ENCODE measurements around the gene KCNQ1OT1.

- TF ChIP-seq CTCF (tag by site-specific recombination; IDR thresholded peaks at IDR 0.05) (no peak), YY2 (tag by site-specific recombination; IDR thresholded peaks at IDR 0.05) (no peak), ZNF274 (IDR thresholded peaks at IDR 0.05; ENCODE audit: low read length) (no peak), ZNF274 (tag by site-specific recombination; IDR thresholded peaks at IDR 0.05; ENCODE audit: borderline replicate concordance) (no peak), ZNF549 (tag by site-specific recombination; IDR thresholded peaks at IDR 0.05) (no peak), ZFP41 (tag by site-specific recombination; IDR thresholded peaks at IDR 0.05; ENCODE audit: borderline replicate concordance) (no peak)
- TF ChIP-seq, protein P1, sequence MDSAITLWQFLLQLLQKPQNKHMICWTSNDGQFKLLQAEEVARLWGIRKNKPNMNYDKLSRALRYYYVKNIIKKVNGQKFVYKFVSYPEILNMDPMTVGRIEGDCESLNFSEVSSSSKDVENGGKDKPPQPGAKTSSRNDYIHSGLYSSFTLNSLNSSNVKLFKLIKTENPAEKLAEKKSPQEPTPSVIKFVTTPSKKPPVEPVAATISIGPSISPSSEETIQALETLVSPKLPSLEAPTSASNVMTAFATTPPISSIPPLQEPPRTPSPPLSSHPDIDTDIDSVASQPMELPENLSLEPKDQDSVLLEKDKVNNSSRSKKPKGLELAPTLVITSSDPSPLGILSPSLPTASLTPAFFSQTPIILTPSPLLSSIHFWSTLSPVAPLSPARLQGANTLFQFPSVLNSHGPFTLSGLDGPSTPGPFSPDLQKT (IDR thresholded peaks at IDR 0.05; ENCODE audit: borderline replicate concordance, low read depth, low read length) = no peak
These were observed 23.2 kb upstream of the KCNQ1OT1 start for GRCh38 chr11:2722955-2723354.

Data from HEK293 (cell line).